Activated CD8-positive, alpha-beta memory T cell treated with anti-CD3 and anti-CD28 coated beads for 1 hour (primary cell): ENCODE measurements around the gene U2SURP.
"Not testable (repeated sequence)": the region's sequence is repeated elsewhere in the genome, so short reads cannot be mapped to it uniquely, and the experiment has no call there.

ENCODE experiments used
- DNase-seq, 2 donors: peaks; one replicate each; pipeline ENCODE4 v3.0.0-alpha.2; 2020; ENCODE audit warnings: low read depth in 1 of 2; ENCODE audit errors: extremely low read depth in 1 of 2

U2SURP gene

DNA sequence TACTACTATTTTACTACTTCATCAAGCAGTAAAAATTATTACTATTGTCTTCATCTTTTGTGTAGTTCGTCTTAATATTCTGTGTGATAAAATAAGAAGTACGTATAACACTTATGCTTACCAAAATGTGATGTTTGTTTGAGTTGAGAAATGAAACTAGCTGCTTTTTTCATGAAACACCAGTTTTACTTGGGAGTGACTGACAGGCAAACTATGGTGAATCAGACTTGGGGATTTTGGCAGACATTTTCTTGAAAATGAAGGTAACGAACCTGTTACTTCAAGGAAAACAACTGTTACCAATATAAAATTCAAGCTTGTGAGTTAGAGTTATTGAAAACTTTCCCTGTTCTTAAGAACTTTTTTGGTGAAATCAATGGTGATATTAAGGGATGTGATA, 10.3 kb downstream of the U2SURP start:
- DNase-seq, result no peak

GRCh38 chr3:143014921-143015320, 13.6 kb downstream of the U2SURP start:
- DNase-seq, result no peak

GRCh38 chr3:143016321-143016972, 15.1 kb downstream of the U2SURP start:
- DNase-seq, result no peak

GRCh38 chr3:143024351-143024960, 23.1 kb downstream of the U2SURP start:
- no peak for DNase-seq

GRCh38 chr3:143031327-143031726, 30.0 kb downstream of the U2SURP start:
- no peak for DNase-seq

DNA sequence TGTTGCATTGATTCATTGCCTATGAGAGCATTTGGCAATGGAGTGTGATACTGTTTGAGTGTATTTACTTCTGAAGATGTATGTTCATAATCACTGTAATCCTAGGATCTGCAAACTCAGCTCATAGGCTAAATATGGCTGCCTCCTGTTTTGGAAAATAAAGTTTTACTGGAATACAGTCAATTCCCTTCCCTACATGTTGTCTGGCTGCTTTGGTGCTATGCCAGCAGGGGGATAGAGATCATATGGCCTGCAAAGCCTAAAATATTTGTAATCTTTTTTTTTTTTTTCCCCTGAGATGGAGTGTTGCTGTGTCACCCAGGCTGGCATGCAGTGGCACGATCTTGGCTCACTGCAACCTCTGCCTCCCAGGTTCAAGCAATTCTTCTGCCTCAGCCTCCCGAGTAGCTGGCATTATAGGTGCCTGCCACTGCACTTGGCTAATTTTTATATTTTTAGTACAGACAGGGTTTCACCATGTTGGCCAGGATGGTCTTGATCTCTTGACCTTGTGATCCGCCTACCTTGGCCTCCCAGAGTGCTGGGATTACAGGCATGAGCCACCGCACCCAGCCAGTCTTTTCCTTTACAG, 30.5 kb downstream of the U2SURP start:
- DNase-seq, result not testable (repeated sequence)

- DNase-seq, result no peak
Measured at GRCh38 chr3:143035466-143036211, 34.3 kb downstream of the U2SURP start.

DNA sequence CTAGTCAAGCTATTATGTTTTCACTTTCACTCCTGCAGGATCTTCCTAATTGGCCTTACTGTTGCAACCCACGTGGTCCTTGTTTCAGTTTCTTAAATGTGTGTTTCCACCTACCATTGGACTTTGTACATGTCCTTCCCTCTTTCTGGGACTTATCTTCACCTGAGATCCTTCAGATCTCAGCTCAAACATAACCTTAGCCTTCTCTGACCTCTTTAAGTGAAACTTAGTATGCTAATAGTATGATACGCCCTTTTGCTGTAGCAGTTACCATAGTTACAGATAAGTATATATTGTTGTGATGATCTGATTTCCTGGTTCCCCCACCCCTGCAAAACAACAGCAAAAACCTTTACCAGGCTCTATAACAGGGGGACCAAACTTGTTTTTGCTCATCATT, 35.2 kb downstream of the U2SURP start:
- no peak for DNase-seq

GRCh38 chr3:143037867-143038266, 36.5 kb downstream of the U2SURP start:
- DNase-seq, result no peak

GRCh38 chr3:143040261-143040879, 39.0 kb downstream of the U2SURP start:
- no peak for DNase-seq

GRCh38 chr3:143041903-143042302, 40.5 kb downstream of the U2SURP start:
- no peak for DNase-seq

DNA sequence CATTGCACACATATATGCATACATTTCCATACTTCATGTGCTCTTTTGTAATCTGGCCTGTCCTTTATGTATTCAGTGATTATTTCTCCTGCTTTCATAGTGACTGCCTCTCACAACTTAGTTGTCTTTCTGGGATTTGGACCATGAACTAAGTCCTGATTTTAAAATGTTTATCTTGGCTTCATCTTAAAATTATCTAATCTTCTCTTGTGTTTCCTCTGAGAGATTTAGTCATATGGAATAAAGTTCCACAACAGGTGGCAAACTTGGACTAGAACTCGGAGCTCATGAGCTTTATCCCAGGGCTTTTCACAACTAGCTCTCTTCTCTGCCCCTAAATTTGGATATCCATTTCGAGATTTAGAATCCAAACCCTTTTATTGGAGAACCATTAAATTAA, 44.3 kb downstream of the U2SURP start:
- no peak for DNase-seq

GRCh38 chr3:143046075-143046474, 44.7 kb downstream of the U2SURP start:
- not testable (repeated sequence) for DNase-seq

DNA sequence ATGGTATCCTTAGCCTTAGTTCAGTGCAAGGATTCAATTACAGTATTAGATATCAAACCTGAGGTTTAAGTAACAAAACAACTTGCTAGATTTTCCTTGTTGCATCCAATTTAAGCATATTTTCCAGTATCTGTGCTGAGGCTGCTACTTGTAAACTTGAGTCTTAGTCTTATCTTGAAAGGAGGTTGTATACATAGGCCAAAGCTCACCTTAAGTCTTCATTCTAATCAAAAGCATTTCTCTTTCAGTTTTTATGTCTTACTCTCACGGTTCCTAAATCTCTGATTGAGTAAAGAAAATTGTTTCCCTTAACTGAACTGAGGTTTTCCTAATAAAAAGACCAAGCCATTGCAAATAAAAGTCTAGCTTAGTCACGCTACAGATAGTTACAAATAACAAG, 52.6 kb downstream of the U2SURP start:
- no peak for DNase-seq

DNA sequence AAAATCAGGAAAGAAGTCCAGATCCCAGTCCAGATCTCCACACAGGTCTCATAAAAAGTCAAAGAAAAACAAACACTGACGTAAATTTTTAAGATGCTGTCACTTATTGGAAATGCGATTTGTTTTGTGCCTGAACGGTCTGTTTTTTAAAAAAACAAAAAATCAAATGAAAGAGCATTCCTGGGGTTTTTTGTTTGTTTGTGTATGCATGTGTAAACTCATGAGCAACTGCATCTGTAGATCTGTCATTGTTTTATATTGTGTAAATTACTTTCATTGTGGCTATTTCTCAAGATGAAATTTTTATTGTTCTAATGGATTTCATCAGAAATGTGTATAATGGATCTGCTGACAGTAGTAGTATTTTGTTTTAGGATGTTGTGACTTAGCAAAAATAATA, 55.0 kb downstream of the U2SURP start:
- no peak for DNase-seq

DNA sequence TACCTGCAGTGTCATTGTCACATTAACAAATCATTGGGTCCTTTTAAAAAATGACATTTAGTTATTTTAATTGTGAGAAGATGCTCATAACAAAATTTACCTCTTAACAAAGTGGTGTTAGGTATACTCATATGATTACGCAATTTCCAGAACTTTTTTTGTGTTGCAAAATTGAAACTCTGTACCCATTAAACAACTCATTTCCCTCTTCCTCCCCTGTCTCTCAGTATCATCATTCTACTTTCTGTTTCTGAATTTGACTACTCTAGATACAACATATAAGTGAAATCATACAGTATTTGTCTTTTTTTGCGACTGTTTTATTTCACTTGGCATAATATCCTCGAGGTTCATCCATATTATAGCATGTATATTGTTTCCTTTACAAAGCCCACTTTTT, 59.5 kb downstream of the U2SURP start:
- DNase-seq, result no peak

- DNase-seq, result no peak
Measured at GRCh38 chr3:143063018-143063417, 61.6 kb downstream of the U2SURP start.

DNA sequence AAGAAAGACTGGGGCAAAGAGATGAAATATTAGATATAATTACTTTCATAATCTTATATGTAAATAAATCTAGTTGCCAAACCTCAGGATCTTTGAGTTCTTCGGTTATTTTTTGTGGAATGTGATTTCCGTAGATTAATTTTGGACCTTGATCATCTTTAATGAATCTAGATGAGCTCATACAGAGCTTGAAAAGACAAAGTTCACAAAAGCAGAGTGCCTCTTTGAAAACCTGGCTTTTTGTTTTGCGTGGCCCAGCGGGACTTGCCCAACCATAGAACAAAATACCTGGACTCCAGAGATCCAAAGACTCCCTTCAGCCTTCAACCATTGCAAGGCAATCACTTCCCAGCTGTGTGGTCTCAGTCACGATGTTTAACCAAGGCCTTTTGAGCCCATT, 63.4 kb downstream of the U2SURP start:
- DNase-seq, result no peak

DNA sequence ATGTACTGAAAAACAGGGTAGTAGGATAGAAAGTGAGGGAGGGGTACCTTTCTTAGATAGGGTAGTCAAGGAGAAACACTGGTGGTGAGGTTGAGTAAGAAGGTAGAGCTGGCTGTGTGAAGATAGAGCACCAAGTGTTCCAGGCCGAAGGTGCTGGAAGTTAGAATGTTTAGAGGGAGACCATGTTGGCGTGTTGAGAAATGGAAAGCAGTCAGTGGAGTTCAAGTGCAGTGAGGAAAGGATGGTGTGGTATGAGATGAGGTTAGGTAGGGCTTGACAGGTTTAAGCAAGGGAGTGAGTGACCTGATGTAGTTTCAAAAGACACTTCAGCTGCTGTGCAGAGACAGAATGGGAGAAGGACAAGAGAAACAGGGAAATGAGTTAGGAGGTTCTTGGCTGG, 64.0 kb downstream of the U2SURP start:
- no peak for DNase-seq

GRCh38 chr3:143066033-143066432, 64.7 kb downstream of the U2SURP start:
- no peak for DNase-seq

DNA sequence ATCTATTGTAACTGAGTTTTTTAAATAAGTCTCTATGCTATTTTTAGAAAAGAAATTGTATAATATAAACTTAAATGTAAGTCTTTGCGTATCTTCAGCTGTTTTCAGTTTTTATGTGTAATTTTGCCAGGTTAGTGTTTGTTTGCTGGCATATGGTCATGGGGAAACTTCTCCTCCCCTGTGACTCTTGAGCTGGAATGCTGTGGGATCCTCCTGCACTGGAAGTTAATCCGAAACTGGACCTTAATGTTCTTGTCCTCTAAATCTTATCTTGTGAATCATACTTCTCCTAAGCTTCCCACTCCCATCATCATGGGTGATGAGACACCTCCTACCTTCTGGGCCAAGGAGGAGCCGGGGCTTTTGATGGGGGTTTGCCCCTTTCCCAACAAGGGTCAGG, 65.8 kb downstream of the U2SURP start:
- DNase-seq, result no peak
